ENCODE results near the gene AP3S2.

AP3S2 gene

DNA sequence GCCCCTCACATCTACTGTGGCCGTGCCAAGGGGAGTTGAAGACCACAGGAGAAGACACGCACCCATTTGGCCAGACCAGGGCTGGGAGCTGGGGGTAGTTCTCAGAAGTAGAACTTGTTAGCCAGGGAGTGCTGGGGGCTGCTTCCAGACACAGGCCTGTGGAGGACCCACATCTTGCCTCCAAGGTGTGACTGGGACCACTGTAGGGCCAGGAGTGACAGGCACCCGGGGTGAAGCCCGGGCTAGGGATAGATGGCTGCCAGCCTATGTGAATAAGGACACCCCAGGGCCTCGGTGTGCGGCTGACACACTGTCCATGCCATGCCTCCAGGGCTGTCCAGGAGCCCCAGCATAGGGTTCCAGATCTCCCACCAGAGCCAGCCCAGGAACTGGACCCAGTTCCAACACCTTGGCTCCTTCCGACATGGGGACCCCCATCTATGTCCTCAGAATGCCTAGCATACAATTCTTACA lies 80.9 kb downstream of the AP3S2 start:
- DNase-seq, result no peak

DNA sequence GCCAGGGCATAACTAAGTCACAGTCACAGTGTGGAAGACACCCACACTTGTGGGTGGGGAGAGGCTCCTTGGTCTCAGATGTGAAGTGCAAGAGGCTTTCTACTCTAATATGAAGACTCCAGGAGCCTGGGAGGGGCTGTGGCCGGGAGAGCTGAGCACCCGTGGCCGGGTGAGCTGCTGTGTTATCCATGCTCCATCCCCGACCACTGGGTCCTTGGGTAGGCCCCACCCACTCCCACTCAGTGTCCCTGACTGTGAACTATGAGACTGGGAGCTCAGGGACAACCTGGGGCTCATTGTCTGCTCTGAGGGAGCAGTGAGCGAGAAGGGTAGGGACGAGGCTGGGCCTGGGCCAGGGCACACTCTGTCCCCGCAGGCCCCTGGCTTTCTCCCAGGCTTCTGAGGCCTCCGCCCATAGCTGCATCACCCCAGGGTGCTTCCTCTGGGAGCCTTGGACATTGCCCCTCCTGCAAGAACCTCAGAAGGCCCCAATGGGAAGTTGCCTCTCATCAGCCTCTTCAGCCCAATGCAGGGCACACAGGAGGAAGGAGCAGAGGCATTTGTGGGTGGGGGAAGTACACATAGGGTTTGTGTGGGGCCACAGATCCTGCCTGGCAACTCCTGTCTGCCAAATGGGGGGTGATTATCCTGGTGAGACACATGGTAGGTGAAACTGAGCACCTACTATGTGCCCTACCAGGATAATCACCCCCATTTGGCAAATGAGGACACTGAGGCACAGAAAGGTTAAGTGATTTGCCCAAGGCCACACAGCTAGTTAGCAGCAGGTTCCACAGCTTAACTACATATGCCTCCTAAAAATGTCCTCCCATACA lies 81.6 kb downstream of the AP3S2 start:
- DNase-seq, result no peak

DNA sequence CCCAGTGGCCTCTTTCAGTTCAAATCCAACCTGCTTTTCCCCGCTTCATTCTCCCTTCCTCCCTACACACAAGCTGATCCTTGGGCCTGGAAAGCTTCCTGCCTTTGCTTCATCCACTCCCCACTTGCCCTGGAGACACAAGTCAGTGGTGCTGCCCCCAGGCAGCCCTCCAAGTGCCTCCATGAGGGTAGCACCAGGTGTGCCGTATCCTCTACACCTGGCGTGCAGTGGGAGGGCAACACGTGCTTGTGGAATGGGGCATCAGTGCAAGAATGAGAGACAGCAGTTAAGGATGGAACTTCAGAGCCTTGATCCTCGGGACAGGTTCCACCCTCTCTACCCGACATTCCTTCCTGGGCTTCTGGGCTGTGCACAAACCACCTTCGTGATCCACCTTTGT lies 83.0 kb downstream of the AP3S2 start:
- DNase-seq, result no peak

DNA sequence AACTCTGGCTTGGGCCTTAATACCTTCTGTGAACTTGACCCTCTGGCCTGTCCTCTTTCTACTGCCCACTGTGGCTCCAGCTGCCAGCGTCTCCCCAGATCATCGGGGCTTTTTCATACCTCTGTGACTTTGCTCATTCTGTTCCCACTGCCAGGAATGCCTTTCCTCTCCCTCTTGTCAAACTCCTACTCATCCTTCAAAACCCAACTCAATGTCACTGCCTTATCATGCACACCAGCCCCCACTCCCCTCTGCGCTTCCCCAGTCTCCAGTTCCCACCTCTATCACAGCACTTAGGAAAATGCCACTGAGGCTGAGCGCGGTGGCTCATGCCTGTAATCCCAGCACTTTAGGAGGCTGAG lies 84.0 kb downstream of the AP3S2 start:
- DNase-seq, result no peak

DNA sequence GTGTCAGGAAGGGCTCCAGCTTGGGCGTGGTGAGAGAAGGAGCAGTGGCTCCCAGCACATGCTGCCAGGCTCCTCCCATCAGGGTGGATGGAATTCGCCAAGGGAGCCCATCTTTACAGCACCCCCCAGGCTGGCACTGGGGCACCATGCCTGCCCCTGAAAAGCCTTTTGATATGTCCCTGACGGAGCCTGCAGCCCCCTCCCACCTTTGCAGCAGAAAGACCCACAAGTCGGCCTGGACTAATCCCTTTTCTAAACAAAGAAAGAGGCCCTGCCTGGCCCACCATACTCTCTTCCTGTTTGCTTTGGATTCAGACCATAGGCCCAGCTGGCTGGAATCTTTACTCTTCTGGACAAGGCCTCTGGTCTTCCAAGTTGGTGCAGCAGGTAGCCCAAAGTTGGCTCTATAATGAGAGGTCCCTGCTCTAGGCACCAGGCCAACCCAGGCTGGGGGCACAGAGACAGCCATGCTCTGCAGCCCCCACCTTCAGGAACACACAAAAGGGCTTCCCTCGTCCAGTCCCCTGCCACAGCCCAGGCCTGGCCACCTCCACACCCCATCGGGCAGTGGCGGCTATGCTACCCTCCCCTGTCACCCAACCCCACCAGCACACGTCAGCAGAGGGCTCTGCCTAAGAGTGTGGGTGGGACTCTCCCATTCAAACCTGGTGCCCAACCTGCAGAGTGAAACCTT lies 84.6 kb downstream of the AP3S2 start:
- DNase-seq, result no peak

DNA sequence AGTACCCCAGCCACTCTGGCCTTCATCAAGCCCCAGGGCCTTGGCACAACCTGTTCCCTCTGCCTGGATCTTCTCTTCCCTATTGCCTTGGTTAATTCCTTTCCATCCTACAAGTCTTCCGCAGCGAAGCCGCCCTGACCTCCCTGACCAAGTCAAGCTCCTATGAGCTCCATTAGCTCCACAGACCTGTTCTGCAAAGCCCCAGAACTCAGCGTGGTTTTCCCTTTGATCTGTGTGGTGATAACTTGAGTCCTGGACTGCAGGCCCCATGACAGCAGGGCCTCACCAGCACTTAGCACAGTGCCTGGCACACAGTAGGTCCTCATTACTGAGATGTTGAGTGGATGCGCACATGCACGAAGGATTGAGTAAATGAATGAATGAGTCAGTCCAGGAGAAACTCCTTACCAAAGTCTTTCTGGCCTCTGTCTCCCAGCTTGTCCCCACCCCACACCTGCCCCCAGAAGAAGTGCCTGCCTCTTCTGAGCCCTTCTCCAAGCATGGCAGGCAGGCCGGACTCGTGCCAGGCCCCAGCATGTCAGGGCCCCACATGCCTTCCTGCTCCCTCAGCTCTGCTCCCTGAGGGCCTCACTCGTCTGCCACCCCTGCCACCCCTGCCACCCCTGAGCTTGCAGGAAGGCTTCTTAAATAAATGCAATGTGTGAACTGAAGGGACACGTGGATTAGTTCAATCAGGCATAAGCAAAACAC lies 85.5 kb downstream of the AP3S2 start:
- no peak for DNase-seq

DNA sequence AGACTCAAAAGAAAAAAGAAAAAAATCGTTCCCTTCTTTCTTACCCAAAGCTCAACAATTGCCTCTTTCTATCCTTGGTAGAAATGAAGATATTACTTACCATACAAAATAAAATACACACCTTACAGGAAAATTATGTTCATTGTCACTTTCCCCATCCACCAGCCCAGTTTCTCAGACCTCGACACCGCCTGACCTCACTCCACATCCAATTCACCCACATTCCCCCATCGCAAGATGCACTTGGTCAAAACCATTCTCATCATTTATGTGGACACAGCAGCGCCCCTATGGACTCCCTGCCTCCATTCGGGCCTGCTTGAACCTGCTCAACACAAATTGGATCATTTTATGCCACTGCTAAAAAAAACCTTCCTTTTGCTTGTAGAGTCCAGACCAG lies 86.1 kb downstream of the AP3S2 start:
- DNase-seq, result no peak

DNA sequence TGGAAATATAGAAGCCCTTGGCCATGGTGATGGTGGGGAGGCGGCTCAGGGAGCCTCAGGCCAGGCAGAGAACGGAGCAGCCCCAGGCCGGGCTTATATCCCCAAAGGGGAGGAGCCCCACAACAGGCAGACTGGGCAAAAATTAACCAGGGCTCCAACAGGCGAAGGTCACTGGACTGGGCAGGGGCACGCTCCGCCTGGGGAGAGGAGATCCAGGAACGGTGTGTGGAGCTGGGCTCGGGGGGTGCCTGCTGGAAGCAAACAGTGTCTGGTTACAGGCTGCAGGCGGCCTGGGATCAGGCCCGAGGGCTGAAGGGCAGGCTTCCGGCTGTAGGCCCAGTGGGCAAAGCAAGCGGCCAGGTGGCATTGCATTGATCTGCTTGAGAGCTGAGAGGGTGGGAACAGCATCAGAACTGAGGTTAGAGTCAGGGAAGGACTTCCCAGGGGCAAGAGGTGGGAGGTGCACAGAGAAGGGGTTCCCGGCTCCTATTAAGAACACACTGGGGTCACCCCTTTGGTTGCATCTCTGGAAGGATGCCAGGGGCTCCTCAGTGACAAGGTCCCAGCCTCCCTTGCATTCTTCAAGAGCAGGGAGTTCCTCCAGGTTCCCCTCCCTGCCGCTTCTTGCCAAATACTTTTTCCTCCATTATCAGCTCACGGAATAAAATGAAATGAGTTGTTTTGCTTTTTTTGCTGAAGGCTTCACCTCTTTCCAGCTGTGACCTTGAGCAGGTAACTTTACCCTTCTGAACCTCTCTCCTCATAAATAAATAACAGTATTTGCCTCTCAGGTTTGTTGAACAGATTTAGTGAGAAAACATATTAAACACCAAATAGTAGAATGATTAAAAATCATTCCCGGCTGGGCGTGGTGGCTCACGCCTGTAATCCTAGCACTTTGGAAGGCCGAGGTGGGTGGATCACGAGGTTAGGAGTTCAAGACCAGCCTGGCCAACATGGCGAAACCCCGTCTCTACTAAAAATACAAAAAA lies 86.9 kb downstream of the AP3S2 start:
- DNase-seq, result no peak

DNA sequence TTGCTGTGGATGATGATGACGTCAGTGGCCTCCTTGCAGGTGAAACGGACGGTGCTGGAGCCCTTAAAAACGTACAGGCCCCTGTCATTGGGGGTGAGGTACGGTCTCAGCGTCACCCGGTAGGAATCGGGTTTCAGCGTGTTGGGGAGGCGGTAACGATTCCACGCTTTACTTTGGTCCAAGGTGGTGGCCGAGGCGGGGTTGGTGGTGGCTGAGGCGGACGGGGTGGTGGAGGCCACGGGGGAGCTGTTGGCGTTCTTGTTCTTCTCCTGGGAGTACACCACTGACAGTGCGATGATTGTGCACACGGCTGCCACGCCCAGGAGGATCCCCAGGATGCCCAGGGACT lies 87.6 kb downstream of the AP3S2 start:
- no peak for DNase-seq

DNA sequence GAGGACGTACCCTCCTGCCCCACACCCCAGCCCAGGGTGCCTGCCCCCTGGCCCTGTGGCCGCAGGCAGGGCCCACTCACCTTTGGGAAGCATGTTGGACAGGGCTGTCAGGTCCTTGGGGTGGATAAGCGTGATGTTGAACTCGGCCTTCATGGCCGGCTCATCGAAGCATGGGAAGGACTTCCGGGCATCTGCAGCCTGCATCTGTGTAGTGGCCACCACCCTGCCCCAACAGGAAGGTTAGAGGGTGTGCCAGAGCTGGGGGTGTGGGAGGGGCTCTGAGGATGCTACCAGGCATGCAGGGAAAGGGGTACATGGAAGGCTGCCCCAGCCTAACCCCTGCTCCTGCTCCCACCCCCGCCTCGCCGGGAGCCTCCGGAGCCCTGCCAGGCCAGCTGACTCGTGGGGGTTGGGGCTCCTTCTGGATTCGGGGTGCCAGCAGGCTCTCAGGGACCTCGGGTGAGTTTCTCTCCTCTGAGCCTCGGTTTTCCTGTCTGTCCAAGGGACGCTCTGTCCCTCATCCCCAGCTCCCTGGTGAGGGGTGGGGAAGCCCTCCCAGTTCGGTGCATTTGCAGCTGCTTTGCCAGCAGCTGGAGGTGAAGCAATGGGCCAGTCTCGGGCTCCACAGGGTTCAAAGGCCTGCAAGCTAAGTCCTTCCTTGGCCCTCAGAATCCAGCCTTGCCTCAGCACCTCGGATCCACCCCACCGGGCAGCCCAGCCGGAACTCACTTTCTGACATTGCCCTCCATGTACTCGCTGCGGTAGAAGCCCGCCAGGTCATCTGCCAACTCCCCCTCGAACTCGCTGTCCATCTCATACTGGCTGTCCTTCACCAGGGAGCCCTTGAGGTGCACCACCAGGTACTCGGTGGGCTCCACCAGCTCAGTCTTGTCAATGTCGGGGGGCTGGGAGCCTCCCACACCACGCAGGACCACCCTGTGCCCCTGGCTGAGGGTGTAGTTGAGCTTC lies 88.3 kb downstream of the AP3S2 start:
- DNase-seq, result no peak

DNA sequence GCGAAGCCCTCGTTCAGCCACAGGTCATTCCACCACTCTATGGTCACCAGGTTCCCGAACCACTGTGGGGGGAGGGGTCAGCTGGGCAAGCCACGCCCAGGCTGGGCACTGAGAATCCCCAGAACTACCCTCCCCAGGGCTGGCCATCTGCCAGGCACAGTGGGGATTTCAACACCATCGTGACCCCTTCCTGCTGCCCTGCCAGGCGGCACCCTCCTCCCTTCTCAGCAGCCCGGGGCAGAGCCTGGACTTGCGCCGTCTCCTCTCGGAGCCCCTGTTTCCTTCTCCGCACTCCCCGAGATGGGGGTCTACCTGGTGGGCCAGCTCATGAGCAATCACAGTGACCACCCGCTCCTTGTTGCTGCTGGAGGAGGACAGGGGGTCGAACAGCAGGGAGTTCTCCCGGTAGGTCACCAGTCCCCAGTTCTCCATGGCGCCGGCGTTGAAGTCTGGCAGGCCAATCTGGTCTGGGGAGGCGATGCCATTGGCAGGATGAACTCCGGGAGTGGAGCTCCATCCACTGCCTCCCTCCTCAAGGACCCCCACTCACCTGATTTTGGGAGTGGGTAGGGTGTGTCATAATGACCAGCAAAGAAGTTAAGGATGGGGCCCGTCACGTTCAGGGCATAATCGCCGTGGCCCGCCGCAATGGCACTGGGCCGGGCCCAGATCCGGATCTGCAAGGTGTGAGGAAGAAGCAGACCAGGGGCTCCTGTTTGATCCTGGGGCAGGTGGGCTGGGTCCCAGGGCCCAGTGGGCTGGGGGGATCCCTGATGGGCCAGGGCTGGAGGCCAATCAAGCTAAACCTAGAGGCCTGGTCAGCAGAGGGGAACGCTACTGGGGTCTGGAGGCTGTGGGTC lies 89.6 kb downstream of the AP3S2 start:
- no peak for DNase-seq

DNA sequence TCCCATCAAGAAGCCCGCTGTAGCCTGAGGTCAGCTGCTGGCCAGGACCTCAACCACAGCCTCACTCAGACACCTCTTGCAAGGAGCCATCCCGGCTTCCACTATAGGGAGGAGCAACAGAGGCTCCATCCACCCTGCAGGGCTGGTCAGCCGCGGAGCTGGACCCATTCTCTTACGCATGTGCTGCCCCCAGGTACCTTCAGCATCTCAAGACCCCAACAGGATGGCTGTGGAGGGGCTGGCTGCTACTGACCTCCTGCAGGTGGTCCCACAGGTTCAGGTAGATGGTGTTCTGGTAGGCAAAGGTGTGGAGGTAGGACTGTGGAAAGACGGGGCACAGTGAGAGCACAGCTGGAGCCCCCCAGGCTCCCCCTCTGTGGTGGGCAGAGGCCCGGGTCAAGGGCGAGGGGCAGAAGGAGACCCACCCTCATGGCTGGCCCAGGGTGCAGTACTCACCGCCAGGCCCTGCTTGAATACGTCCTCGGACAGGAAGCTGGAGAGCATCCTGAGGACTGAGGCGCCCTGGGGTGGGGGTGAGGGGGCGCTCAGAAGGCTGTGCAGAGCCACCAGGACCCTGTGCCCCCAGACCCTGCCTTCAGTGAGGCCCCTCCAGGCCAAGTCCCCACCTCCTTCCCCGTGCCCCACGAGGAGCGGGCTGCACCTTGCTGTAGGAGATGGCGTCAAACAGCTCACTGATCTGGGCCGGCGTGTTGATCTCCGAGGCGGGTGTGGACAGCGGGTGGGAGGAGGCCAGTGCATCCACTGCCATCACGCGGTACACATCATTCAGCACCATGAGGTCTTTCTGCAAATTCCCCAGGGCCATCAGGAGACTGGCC lies 90.6 kb downstream of the AP3S2 start:
- no peak for DNase-seq

DNA sequence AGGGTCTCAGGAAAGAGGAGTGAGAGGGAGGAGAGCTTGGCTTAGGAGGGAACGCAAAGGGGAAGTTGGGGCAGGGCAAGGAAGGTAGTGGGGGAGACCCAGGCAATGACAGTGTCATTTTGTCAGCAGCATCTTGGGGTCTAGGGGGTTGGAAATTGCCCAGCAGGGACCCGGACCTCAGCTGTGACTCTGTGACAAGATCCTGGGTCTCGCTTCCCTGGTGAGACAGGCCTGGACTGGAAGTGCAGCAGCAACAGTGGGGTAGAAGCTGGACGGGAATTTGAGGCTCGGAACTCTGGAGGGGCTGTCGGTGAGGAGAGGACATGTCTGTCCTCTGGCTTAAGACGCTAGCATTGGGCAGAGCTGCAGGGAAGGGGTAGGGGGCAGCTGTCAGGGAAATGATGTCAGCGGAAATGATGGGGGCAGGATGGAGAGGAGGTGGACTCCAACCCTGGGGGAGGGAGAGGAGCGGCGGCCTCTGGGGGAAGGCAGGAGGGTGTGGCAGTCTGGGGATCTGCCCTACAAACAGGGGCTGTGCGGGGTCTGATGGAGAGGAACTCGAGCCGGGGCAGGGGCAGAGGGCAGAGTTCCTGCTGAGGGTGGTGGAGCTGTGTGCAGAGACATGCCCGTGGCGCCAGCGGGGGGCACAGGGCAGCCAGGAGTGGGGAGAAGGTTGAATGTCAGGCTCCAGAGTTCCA lies 91.4 kb downstream of the AP3S2 start:
- DNase-seq, result no peak

DNA sequence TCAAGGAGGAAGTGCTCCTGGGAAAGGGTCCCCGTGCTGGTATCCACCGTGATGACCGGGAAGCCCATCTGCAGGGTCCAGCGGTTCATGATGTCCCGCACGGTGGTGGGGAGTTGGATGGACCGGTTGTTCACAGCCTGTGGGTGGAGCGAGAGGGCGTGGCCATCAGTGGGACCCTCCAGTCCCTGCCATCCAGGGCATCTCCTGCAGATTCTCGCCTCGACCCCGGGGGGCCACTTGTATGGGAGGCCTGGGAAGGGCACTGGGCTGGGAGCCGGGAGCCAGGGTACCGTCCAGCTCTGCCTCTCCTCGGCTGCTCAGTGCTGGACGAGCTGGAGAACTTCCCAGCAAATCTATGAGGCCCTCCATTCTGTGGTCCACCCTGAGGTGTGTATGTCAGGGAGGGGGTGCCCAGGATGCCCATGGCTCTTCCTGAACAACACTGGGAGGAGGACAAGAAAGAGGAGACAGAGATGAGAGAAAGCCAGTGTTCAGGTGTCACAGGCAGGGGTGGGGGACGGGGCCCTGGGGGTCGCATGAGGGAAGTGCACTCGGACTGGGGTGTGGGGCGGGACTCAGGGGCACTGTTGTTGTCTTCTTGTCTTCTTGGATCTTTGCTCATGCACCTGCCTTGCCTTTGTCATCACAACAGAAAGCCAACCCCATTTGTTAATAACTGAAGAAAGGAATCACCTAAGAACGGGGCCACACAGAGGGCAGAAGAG lies 92.2 kb downstream of the AP3S2 start:
- no peak for DNase-seq

DNA sequence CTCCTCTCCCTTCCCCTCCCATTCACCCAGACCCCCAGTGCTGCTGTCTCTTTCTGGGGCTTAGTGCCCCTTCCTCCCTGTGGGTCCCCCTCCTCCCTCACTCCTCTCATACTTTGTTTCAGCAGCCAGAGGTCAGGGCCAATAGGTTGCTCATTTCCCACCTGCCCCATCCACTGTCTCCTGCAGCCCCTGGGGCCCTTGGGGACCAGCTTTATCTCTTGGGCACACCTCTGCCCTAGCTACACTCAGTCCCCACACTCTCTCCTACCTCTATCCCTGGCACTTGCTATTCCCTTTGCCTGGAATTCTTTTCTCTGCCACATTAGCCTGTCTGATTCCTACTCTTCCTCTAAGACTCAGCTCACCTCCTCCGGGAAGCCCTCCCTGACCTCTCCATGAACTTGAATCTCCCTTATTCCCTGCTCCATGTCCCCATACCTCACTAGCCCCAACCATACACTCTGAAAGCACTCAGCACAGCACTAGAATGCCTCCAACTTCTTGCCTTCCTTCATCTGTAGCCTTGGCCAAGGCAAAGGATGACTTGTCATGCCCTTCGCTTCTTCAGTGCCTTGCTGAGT lies 93.8 kb downstream of the AP3S2 start:
- DNase-seq, result no peak

DNA sequence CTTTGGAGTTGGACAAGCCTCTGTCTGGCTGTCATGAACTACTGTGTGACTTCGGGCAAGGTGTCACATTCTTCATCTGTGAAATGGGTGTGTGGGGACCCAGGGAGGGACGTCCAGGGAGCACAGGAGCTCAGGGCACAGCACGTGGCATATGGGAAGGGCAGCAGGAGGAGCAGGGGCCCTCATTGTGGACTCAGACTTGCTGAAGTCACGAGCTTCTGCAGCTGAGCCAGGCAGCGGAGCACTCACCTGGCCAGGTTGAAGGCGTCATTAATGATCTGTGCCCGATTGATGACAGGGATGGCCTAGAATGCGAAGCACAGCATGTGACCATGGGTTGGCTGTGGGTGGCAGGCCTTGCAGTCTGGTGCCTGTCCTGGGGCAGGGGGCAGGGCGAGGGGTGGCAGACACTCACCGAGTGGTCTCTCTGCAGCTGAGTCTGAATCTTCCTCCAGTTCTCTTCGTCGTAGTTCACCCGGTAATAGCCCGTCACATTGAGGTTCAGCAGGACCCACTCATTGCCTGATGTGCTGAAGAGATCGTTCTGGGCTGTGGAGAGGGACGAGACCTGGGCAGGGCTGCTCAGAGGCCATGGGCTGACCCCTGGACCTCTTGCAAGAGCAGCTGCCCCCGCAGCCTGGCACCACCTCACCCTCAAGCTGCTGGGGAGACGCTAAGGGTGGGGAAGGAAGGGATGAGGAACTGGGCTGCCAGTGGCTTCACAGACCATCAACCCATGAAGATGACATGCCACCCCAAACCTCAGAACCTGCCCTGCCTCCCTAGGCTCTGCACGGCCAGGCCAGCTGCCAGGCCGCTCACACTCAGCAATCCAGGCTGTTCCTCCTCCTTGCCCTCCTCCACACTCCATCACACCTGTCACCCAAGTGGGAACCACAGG lies 94.5 kb downstream of the AP3S2 start:
- no peak for DNase-seq

Data from GDM1 (cell line).